GM21576 (cell line): ENCODE results near the gene HOXA3.

ENCODE experiments used
- ATAC-seq: cut with Tn5 transposase; IDR thresholded peaks from one replicate; pipeline ENCODE4 v1.9.1; 2021; ENCODE audit warnings: mild to moderate bottlenecking, moderate library complexity; ENCODE audit not compliant: unreplicated experiment

HOXA3 gene

DNA sequence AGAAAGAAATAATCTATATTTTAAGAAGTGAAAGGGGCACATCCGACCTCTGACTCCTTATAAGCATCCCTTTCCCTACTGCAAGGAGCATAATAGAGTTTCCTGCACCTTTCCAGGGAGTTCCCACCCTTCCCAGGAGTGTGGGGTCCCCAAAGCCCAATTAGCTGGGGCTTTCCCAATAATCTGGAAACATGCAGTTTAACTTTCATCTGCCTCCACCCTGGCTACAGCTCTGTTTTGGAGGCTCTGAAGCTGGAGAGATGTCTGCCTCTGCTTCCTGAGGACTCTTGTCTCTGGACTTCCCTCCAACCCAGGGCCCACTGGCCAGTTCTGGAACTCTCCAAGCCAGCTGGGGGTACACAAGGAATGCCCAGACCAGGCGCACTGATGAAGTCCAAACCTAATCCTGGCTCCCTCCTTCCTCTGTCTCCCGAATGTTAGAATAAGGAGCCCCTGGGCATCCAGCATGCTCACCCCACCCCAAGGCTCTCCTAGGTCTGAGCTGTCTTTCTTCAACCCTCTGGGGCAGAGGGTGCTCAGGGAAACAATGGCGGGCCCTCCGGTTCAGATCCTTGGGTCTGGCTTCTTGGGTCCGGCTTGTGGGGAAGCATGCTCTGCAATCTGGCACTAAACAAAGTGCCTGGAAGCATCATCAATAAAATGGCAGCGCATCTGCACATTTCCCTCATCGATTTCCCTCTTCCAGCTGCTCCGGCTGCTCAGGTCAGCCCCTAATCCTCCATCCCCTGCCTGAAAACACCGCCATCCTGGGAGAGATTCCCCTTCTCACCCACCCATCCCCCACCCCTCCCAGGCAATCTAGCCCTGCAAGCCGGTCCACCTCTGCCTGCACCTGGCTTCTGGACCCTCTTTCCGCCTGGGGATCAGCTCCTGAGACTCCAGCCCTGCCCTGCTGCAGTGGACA, 35.2 kb downstream of the HOXA3 start:
- no peak for ATAC-seq

DNA sequence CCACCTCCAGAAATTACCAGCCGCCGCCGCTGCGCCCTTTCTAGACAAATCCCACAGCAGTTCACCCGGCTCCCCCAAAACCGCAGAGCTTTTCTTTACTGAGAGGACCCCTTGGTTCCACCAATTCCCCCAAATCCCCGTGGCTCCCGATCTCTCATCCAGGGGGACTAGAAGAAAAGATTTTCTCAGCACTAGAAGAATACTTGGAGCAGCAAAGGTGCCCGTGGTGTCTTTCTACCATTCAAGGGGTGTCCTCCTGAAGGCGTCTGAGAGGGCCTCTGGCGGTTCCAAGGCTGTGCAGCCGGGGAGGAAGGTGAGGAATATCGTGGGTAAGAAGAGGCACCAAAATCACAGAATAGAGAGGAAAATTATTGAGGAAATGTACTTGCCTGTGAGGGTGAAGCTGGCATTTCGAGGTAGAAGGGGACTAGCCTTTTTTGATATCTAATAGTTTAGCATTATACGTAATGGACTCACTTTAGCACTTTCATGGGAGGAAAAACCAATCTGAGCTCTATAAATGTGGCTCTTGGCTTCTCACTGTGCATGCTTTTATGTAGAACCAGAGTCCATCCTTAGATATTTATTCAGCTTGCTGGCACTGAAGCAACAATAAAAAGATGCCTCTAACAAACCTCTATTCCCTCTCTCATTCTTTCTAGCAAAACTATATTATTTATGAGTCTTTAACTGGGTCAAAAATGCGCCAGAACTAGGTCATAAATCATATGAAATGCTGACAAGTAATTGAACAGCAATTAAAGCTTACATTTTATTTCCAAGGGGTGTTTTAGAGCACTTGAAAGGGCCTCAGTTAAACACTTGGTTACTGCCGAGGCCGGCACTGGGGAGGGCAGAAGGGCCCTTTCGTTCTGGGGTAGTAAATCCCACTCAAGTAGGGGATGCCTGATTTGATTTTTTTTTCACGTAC, 36.1 kb downstream of the HOXA3 start:
- no peak for ATAC-seq

DNA sequence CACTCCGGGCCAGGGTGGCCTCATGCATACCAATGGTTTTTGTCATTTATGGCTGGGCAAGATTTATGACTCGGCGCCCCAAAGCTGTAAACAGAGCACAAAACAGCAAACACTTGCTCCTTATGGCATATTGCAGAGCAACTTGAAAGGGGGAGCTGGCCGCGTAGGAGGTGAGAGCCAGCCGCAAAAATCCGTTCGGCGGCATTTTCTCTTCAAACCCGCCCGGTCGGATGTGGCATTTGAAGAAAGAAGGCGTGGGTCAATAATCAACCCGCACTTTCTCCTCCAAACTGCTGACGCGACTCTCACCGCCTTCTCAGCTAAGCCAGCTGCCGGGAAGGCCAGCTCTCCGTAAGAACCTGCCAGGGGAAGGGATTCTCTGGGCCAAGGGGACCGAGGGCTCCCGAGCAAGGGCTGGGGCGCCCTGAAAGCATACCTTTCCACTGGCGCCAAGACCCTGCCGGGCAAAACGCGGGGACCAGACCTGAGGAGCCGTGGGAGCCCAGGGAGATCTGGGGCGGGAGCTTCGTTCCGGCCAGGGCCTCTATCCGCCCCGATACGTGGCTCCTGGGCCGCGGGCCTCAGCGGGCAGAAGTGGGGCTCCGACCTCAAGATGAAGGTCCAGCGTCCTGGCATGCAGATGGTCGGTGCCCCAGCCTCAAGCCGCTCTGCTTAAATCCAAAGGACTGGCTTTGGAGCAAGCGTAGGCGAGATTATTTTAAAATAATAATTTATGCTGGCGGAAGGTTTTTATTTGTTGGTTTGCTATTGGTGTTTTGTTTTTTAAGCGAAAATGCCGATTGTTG, 37.0 kb downstream of the HOXA3 start:
- ATAC-seq, result no peak

DNA sequence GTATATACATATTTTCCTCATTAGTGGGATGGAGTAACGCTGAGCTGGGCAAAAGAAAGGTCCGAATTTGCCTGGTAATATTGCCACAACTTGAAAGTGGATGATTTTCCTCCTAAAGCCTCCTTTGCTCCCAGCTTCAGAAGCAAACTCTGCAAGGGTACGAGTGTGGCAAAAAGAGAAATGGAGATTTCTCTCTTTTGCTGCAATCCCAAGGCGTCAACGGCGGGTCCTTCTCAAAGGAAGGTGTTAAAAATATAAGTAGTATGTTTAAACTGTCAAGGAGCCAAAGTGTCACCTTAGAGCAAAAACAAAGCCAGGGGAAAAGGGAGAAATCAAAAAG, 37.5 kb downstream of the HOXA3 start:
- no peak for ATAC-seq

DNA sequence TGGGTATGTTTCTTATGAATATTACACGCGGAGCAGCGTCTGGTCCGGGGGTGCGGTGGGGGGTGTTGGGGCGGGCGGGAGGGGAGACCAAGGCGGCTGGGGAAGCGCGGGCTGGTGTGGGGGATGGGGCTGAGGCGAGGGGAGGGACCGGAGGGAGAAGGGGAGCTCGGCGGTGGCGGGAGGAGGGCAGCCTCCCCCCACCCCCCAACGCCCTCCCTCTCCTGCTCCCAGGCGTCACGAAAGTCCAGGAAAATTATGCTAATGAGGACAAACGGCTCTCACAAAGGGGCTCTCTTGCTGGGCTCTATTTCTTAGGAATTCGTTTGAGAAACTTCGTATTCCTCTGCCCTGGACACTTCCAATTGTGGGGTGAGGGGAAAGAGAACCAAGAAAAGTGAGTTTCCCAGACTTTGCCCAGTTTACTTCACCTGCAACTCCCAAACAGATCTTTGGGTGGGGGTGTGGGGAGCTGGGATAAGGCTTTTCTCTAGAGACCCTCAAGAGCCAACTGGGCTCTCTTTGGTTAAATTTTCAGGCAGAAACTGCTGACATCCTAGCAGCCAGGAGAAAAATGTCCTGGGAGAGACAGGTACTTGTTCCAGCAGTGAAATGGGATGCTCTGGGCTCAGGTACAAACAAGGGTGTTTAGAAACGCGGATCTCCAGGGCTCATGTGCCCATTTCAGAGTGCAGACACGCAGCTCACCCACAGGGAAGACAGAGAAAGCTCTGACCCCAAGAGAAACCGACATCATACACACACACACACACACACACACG, 38.2 kb downstream of the HOXA3 start:
- no peak for ATAC-seq

DNA sequence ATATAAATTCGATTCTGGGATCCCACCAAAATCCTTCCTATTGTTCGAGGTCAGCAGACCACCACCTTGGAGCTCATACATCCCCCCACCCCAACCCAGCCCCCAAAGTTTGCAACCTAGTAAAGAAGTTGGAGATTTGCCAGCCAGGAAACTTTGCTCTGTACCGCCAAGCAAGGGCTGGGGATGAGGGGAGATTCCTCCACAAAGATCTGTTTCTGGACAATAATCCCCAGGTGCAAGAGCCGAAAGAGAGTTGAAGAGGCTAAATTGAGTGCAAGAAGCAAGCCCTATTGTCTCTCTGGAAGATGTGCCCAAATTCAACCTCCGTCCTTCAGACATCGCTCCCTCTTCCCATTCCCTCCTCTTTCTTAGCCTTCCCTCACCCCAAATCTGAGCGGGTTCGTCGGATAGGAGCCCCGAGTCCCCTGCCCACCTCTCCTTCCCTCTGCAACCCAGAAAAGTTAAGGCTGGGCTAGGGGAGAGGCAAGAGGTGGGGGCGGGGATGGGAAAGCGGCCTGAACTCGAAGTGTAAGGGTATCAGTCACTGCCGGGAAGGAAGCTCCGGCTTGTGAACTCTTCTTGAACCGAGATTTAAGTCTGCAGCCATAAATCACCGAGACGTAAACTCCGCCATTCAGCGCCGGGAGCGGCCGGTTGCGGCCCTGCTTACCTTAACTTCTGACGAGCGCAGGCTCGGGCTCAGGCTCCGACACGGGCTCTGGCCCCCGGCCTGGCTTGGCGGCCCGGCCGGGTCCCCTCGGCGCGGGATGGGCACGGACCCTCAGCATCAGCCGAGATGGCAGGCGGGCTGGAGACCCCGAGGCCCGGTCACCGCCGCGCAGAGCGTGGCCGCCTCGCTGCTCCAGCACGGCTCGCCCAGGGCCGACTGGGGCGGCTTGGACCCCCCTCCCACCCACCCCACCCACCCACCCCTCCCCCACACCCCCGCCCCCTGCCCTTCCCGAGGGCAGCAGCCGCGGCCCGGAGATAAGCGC, 39.1 kb downstream of the HOXA3 start:
- no peak for ATAC-seq

DNA sequence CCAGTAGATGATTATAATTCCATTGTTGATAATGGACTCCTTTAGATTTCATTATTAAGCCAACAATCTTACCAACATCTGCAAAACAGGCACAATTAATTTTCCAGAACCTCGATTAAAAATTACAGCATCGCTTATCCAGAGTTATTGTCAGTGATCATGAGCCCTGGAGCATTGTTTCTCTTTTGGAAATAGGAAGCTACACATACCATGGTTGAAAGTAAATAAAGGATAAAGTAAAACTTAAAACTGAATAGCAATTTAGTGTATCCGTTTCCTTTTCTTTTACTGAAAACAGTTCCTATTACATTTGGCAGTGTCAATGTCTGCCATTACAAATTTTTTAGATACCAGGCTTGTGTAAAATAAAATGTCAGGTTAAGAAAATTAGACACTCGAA, 40.0 kb downstream of the HOXA3 start:
- ATAC-seq, result no peak

DNA sequence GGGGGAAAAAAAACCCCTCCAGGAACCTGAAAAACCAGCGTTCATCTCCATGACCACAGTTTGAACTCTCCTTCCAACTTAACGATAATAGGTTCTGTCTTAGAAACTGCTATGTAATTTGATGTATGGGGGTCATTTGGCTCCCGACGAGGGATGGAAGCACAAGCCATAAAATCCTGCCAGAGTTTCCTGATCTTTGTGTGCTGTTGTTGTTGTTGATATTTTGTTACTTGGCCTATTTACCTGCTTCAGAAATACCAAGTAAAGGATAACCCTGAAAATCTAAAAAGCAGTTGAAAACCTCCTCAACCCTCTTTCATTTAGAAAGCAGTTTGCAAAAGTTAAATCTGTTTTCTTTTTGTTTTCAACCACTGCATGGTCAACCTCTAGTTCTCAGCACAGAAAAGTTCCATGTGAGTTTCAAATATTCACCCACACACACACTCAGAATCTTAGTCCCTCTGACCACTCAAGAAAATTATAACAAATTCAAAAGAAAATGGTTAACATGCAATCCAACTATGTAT, 40.6 kb downstream of the HOXA3 start:
- no peak for ATAC-seq

DNA sequence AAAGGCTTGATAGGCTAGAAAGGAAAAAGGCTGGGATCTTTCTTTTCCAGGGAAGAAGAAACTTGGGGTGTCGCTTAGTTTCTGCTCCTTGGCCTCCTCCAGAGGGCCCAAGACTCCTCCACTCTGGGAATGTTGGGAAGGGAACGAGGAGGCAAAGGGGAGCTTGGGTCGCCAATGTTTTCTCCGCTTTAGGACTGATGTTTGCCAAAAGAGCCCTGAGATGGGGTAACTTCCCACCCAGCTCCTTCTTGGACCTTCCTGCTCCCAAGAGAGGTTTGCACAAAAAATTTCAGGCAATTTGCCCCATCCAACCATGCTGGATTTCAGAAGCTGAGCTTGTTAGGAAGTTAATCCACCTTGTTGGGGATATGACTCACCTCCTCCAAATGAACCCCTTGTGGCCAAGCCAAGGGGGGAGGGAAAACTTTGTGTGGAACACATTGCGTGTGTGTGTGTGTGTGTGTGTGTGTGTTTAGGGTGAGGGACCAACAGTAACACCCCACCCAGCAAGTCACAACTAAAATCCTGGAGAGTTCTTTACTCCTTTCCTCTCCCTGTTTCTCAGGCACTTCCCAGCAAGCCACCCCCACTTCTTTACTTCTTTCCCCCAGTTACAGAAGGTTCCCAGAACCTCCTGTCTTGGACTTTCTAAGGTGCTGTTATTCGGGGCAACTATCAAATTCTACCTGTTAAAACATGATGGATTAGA, 41.2 kb downstream of the HOXA3 start:
- ATAC-seq, result no peak

DNA sequence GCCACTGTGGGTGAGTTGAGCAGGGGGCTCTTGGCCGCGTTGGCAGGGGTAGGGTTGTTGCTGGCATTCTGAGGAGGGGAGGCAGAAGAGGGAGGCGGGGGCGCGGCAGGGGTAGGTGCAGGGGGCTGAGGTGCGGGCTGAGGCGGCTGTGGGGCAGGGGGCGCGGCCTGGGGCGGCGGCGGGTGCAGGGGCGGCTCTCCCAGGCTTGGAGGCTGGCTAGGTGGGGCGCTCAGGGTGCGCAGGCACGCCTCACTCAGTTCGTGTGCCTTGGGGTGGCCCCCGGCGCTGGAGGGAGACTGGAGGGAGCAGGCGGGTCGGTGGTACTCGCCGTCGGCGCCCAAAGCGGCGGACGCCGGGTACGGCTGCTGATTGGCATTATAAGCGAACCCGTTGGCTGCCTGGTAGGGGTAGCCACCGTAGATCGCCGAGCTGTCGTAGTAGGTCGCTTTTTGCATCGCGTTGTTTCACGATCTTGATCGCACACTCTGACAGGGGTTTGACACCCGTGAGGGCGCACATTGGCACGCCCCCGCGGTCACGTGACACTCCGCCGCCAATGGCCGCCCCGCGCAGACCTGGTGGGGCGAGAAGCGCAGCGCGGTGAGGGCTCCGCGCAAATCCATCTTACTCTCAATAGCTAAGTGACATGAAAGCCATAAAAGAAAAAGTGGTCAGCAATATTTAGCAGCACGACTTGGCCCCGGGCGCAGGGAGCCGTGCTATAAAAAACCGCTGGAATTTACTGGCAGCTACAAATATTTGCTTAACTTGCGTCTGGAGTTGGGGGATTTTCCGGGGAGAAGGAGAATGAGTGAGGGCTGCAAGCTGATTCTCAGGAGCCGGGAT, 42.0 kb downstream of the HOXA3 start:
- ATAC-seq, result no peak

DNA sequence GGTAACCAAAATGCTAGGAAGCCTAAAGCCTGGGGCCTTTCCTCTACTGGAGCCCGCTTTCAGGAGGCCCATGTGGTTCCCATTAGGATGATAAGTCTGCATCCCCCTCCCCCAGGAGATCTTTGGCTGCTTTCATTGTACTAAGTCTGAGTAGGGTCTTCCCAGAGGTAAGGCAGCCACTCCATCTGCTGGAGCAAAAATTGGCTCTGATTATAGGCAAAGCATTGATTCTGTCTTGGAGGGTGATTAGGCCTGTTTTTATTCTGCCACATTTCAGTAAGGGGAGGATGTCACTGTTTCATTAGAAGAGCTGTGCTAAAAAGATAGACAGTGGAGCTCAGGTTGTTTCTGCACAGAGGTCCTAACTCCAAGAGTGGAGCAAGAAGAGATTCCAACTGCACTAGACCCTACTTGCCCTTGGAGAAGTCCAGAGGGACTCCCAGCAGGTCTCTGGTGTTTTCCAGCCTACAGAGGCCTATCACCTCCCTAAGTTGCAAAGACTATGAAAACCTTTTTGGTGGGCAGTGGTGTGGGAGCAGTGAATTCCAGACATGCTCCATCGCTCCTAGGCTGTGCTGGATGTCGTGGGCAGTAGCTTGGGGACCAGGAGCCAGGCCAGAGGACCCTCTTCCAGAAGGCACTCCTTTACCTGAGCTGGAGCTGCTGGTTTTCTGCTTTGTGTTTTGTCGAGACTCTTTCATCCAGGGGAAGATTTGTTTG, 42.8 kb downstream of the HOXA3 start:
- ATAC-seq, result no peak

DNA sequence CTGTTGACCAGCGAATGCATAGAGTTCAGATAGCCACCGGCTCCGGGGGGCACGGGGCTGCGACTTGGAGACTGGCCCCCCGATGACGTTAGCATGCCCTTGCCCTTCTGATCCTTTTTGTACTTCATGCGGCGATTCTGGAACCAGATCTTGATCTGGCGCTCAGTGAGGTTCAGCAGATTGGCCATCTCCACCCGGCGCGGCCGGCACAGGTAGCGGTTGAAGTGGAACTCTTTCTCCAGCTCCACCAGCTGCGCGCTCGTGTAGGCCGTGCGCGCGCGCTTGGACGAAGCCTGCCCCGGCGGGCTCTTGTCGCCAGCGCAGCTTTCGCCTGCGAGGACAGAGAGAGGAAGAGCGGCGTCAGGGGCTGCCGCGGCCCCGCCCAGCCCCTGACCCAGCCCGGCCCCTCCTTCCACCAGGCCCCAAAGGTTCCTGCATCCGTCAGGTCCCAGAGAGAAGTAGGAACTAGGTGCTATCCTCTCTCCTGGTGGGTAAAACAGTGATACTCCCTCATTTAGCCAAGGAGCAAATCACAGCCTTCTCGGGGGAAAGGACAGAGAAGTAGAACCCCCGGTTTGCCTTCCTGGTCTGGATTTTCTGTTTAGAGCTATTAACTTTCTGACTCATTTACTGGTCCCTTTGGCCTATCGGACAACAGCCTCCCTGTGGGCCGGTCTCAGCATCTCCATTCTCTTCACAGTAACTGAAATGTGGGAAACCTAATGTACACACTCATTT, 43.8 kb downstream of the HOXA3 start:
- no peak for ATAC-seq

DNA sequence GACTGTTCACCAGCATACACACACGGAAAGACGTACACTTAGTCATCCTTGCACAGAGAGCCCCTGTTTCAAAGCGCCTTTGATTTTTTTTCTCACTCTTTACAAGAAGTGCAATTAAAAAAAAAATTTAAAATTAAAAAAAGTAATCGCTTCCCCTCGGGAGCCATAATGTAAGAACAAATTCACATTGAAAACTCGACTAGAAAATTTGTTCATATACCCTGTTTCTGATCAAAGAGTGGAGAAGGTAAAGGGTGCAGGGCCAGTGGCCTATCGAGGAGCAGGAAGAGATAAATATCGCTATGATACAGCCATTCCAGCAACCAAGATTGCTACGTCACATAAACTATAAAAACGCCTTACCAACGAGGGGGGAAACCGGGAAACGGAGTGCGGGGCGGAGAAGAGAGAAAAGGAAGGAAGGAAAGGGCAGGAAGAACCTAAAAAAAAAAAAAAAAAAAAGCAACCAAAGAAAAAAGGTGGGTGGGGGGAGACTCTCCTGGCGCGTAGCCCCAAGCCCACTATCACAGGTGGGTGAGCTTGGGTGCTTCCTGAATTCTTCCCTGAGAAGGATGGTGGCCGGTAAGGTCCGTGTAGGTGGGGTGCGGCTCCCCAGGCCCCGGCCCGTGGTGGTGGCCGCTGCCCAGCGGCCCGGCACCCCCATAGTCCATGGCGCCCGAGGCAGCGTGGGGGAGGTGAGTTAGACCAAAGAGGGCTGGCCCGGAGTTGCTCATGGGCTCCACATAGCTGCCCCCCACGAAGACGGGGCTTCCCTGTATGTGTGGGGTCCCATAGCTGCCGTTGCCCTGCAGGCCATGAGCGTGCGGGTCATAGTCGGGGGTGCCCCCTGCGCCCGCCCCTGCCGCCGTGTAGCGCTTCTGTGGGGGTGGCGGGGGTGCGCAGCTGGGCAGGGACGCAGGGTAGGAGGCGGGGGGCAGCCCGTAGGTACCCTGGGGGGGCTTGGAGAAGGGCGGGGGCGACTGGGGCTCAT, 44.7 kb downstream of the HOXA3 start:
- ATAC-seq, result no peak

DNA sequence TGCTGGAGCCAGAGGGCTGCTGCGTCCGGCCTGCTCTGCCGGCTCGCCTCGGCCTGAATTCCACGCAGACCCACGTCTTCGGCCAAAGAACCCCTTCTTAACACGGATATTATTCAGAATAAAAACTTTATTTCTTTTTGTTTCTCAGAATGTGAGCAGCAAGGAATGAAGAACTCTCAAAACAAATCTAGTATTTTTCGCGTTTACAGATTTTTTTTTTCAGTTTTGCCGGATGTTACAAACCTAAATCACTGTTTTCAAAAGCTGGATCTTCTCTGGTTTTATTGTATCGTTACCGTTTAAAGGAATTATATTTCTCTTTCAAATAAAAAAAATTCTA, 45.5 kb downstream of the HOXA3 start:
- ATAC-seq, result no peak
